K562 (cell line): ENCODE measurements around the gene GPR3. TPM values are rescaled to one million over a fixed set of nuclear protein-coding genes. Genes with fewer than 3 reads are reported as not detected.

ENCODE experiments used
- ATAC-seq: fragments of 200-7000 bp; cut with Tn5 transposase; 3 replicates; pipeline ENCODE4 v1.9.1; 2020; ENCODE audit warnings: moderate library complexity
- BruUV-seq: library from RNA; stranded (reverse); fragments of 400-500 nt; replicated peaks from 2 replicates; lab custom pipeline; 2021; lab: Mats Ljungman, UMichigan
- CTCF ChIA-PET: fragments of 300-600 bp; formaldehyde crosslinking; extraction: SDS; loops from one replicate; lab custom pipeline; 2021; ENCODE audit warnings: low intra/inter-chr PET ratio; lab: Yijun Ruan, JAX
- POLR2A ChIA-PET: fragments of 300-600, 350-650 bp; sonication (Branson Sonifier 250); formaldehyde crosslinking; extraction: SDS; loops from one replicate; lab custom pipeline; 2021; ENCODE audit warnings: antibody characterized with exemption, inconsistent platforms; lab: Yijun Ruan, JAX
- DNase-seq, 4 experiments: peaks; one replicate each; pipeline versions ENCODE4 v3.0.0 to v3.0.0-alpha.2; 2011 to 2018; ENCODE audit warnings: low spot score in 3 of 4, mixed read lengths in 3 of 4; ENCODE audit errors: extremely low read depth in 1 of 4
- FAIRE-seq: peaks from 2 replicates; lab custom pipeline; 2011; peaks lifted over from hg19 to GRCh38; lab: Jason Lieb, UNC
- H2AFZ ChIP-seq: 2 replicates; pipeline ENCODE4 v1.6.0; 2011; ENCODE audit warnings: low read depth, low read length, control low read depth, inconsistent platforms
- H3K27ac ChIP-seq: fragments of 200-600 bp; 3 replicates; pipeline ENCODE4 v1.8.0; 2011; ENCODE audit warnings: low read depth, mild to moderate bottlenecking, control low read depth, inconsistent platforms, low read length, moderate library complexity, mixed read lengths; ENCODE audit errors: extremely low read depth
- H3K27me3 ChIP-seq, 2 experiments: fragments of 300-600 bp in 1 of 2; 2 replicates in 1 of 2; 3 replicates in 1 of 2; pipeline versions ENCODE4 v1.6.0 to v1.8.0; 2011; ENCODE audit warnings: inconsistent platforms in 2 of 2, low read length in 2 of 2, mild to moderate bottlenecking in 1 of 2, mixed read lengths in 1 of 2, moderate library complexity in 1 of 2; ENCODE audit not compliant: control insufficient read depth in 2 of 2, insufficient read depth in 2 of 2
- H3K36me3 ChIP-seq: fragments of 300-600 bp; 3 replicates; pipeline ENCODE4 v1.8.0; 2011; ENCODE audit warnings: mild to moderate bottlenecking, low read length, inconsistent platforms; ENCODE audit not compliant: control insufficient read depth, insufficient read depth
- H3K4me1 ChIP-seq, 2 experiments: fragments of 200-600 bp in 1 of 2; replicated peaks in 1 of 2; 2 replicates in 1 of 2; 3 replicates in 1 of 2; pipeline versions ENCODE4 v1.5.1 to v1.8.0; 2011; ENCODE audit warnings: inconsistent platforms in 2 of 2, low read length in 2 of 2, mild to moderate bottlenecking in 1 of 2, mixed read lengths in 1 of 2, moderate library complexity in 1 of 2; ENCODE audit not compliant: control insufficient read depth in 2 of 2, insufficient read depth in 2 of 2
- H3K4me2 ChIP-seq: 2 replicates; pipeline ENCODE4 v1.6.1; 2011; ENCODE audit warnings: low read length, control low read depth, inconsistent platforms, mixed read lengths; ENCODE audit not compliant: insufficient read depth
- H3K4me3 ChIP-seq: fragments of 200-600 bp; sonication (generic), shearing (Covaris generic); 2 replicates; pipeline ENCODE4 v1.5.1; 2016; ENCODE audit warnings: control low read depth, inconsistent platforms
- H3K79me2 ChIP-seq: fragments of 200-600 bp; 3 replicates; pipeline ENCODE4 v1.8.0; 2011; ENCODE audit warnings: low read length, inconsistent platforms; ENCODE audit not compliant: control insufficient read depth, insufficient read depth
- H3K9ac ChIP-seq, 2 experiments: 2 replicates each; pipeline versions ENCODE4 v1.6.0 to v1.6.1; 2011; ENCODE audit warnings: low read depth in 2 of 2, low read length in 2 of 2, control low read depth in 1 of 2, inconsistent platforms in 1 of 2, mild to moderate bottlenecking in 1 of 2, mixed read lengths in 1 of 2; ENCODE audit not compliant: insufficient read depth in 1 of 2
- H3K9me1 ChIP-seq: one replicate; pipeline ENCODE4 v1.6.0; 2011; ENCODE audit warnings: inconsistent platforms, mild to moderate bottlenecking, low read length, moderate library complexity; ENCODE audit not compliant: control insufficient read depth, insufficient read depth
- H3K9me3 ChIP-seq: replicated peaks from 2 replicates; pipeline ENCODE4 v1.5.1; 2011; ENCODE audit warnings: low read depth, low read length, inconsistent platforms; ENCODE audit not compliant: control insufficient read depth, insufficient read depth
- H4K20me1 ChIP-seq: replicated peaks from 2 replicates; pipeline ENCODE4 v1.6.1; 2011; ENCODE audit warnings: low read length, inconsistent platforms, mixed read lengths; ENCODE audit not compliant: control insufficient read depth, insufficient read depth
- CREB1 ChIP-seq, 2 experiments: sonication (generic) in 1 of 2; formaldehyde crosslinking in 1 of 2; IDR thresholded peaks; 2 replicates each; pipeline versions ENCODE4 v1.6.1 to v1.8.0; 2012 to 2022; ENCODE audit warnings: inconsistent platforms in 1 of 2, mild to moderate bottlenecking in 1 of 2, missing genetic modification reagents in 1 of 2, moderate library complexity in 1 of 2
- HDAC6 ChIP-seq: IDR thresholded peaks from 2 replicates; pipeline ENCODE4 v1.6.1; 2012; ENCODE audit warnings: low read depth, mild to moderate bottlenecking, control low read depth, inconsistent platforms, low read length, moderate library complexity
- MLLT1 ChIP-seq, 2 experiments: fragments of 450-650 bp; IDR thresholded peaks; 2 replicates each; pipeline ENCODE4 v1.6.1; 2016
- POLR2AphosphoS5 ChIP-seq: IDR thresholded peaks from 2 replicates; pipeline ENCODE4 v1.6.1; 2011; ENCODE audit warnings: mild to moderate bottlenecking, low read depth, low read length, moderate library complexity; ENCODE audit not compliant: control insufficient read depth, insufficient read depth
- RB1 ChIP-seq: fragments of 450-650 bp; IDR thresholded peaks from 2 replicates; pipeline ENCODE4 v1.6.1; 2017; ENCODE audit warnings: low read depth, mild to moderate bottlenecking
- RBBP5 ChIP-seq: fragments of 200-600 bp; sonication (generic); IDR thresholded peaks from 2 replicates; pipeline ENCODE4 v1.6.1; 2012; ENCODE audit warnings: borderline replicate concordance, mild to moderate bottlenecking, low read length, control low read depth, inconsistent platforms; ENCODE audit not compliant: insufficient read depth, poor library complexity, severe bottlenecking
- RFX7 ChIP-seq: fragments of 250-450 bp; sonication (Bioruptor Pico); IDR thresholded peaks from 2 replicates; pipeline ENCODE4 v1.5.1; 2021; ENCODE audit warnings: mild to moderate bottlenecking
- ZBTB7A ChIP-seq: IDR thresholded peaks from 2 replicates; pipeline ENCODE4 v1.6.1; 2011; ENCODE audit warnings: low read depth, mild to moderate bottlenecking, low read length, moderate library complexity, borderline replicate concordance; ENCODE audit not compliant: control insufficient read depth
- ZKSCAN3 ChIP-seq: fragments of 250-450 bp; sonication (Bioruptor Pico); IDR thresholded peaks from 2 replicates; pipeline ENCODE4 v1.4.0; 2020
- ZNF124 ChIP-seq: sonication (generic); formaldehyde crosslinking; IDR thresholded peaks from 2 replicates; pipeline ENCODE4 v1.8.1; 2022; ENCODE audit warnings: missing genetic modification reagents
- ZNF253 ChIP-seq: fragments of 250-450 bp; sonication (Bioruptor Pico); conservative IDR thresholded peaks from 2 replicates; pipeline ENCODE4 v1.6.1; 2021; ENCODE audit warnings: mild to moderate bottlenecking
- ZNF584 ChIP-seq: fragments of 200-800 bp; sonication (Bioruptor generic); IDR thresholded peaks from 2 replicates; pipeline ENCODE4 v1.6.1; 2016; ENCODE audit warnings: low read depth, mild to moderate bottlenecking, missing genetic modification characterization, missing compliant biosample characterization
- ZNF589 ChIP-seq: fragments of 200-800 bp; sonication (Bioruptor generic); IDR thresholded peaks from 2 replicates; pipeline ENCODE4 v1.6.1; 2016; ENCODE audit warnings: low read depth, missing genetic modification characterization, missing compliant biosample characterization
- ZZZ3 ChIP-seq: fragments of 450-650 bp; IDR thresholded peaks from 2 replicates; pipeline ENCODE4 v1.6.1; 2016; ENCODE audit warnings: antibody characterized with exemption, mild to moderate bottlenecking, moderate library complexity
- WGBS: fragments of 100-300 bp; shearing (Covaris generic); methylation state at CpG from one replicate; pipeline ENCODE4 v1.1.6; 2016; ENCODE audit warnings: low coverage, mixed read lengths; ENCODE audit not compliant: insufficient coverage; ENCODE audit errors: missing lambda C conversion rate; 5-methylcytosine and 5-hydroxymethylcytosine counted together
- in situ Hi-C: fragments of 300-500 bp; cut with MboI; formaldehyde crosslinking; loops from 4 replicates; pipeline ENCODE4 v1.15.0; 2018; ENCODE audit warnings: inconsistent platforms, mixed read lengths
- intact Hi-C: fragments of 100-400 bp; cut with micrococcal nuclease; formaldehyde crosslinking; loops from 2 replicates; pipeline ENCODE4 v1.14.2; 2022
- polyA plus RNA-seq, 8 experiments: library from polyadenylated mRNA; depleted of rRNA in 4 of 8; stranded (reverse) in 5 of 8; unstranded in 3 of 8; fragments of >200 nt; fragmentation: Nextera tagmentation in 2 of 8; fragmentation: Illumina TruSeq in 1 of 8; extraction: Ambion mirVana in 2 of 8; extraction: Trizol in 1 of 8; gene quantifications; 2 replicates each; pipeline versions ENCODE4 v1.2.1 to v1.2.3, GENCODE V29; 2011 to 2014; ENCODE audit warnings: inconsistent platforms in 1 of 8, missing spikeins in 1 of 8
- total RNA-seq, 7 experiments: library from RNA; depleted of rRNA in 6 of 7; stranded (reverse); fragments of >200 nt in 6 of 7; fragmentation: Illumina TruSeq in 2 of 7; extraction: Trizol in 2 of 7; gene quantifications; 2 replicates each; pipeline versions ENCODE4 v1.2.1 to v1.2.3, GENCODE V29; 2011 to 2021; ENCODE audit warnings: low replicate concordance in 1 of 7
- TF ChIP-seq, protein P1 (sequence below): fragments of 250-450 bp; sonication (Bioruptor Pico); IDR thresholded peaks from 2 replicates; pipeline ENCODE4 v1.9.0; 2021; ENCODE audit warnings: mild to moderate bottlenecking, inconsistent platforms

The GPR3 gene
- total and polyA plus RNA-seq, 9 of the 15 experiments (the other 6 are each of a cell fraction or from before 2014, with no cell fraction given): 0.24 to 11.5 (median 3.7) TPM

- no peaks in the 10 kb centered on the region for H3K27me3 ChIP-seq
- H3K4me2 ChIP-seq: no peak overlapping the region
- intact Hi-C loops (no loop called here), in situ Hi-C loops (no loop called here)
- H3K4me1 ChIP-seq: peaks cover 0 to 28% of the 10 kb centered on the region in 2 experiments; a peak in 3 of 5 replicates
- H3K9me3 ChIP-seq: no peaks in the 10 kb centered on the region
- no peak overlapping the region for H3K4me3 ChIP-seq
- no TSS peak for BruUV-seq
- no peak overlapping the region for H3K27ac ChIP-seq
- ATAC-seq (no peak), FAIRE-seq (peak; percentile 49), DNase-seq (no peak)
- ChIA-PET POLR2A (interaction anchor here (0.5 to 2.8 kb wide), 7 partner anchors 10 to 248 kb away, joined by 3 to 23 read pairs (median 3); partner anchors contain the start of gene SYTL1), CTCF (interaction anchor here (0.8 kb wide), 1 partner anchor 206 kb away, joined by 3 read pairs; no protein-coding TSS in a partner anchor)
- H2AFZ ChIP-seq: no peak overlapping the region
- peak overlapping the region in 1 of 2 experiments; percentile 3; a peak in 1 of 4 replicates for H3K9ac ChIP-seq
- H3K36me3 ChIP-seq: peaks cover 15% of the 10 kb centered on the region; the same call in 2 of the 3 replicates
- H3K79me2 ChIP-seq: no peaks in the 10 kb centered on the region
- 43% methylated on average over 13 of the region's 13 CpGs for whole genome bisulfite sequencing
- H4K20me1 ChIP-seq: no peaks in the 10 kb centered on the region
- H3K9me1 ChIP-seq: no peaks in the 10 kb centered on the region
- TF ChIP-seq MLLT1 (IDR thresholded peaks at IDR 0.05) (no peak), CREB1 (IDR thresholded peaks at IDR 0.05) (no peak), CREB1 (CRISPR knock-in tag; IDR thresholded peaks at IDR 0.05) (no peak), ZZZ3 (no peak), HDAC6 (no peak), ZNF253 (CRISPR knock-in tag) (no peak), ZKSCAN3 (no peak), RBBP5 (no peak), ZNF584 (no peak), ZNF124 (CRISPR knock-in tag) (no peak), ZNF589 (CRISPR knock-in tag) (no peak), RB1 (no peak), ZBTB7A (0 out of 2 replicates have a peak, but pooled peaks have one; percentile 19), POLR2AphosphoS5 (peak; percentile 20; the same call in 1 of the 2 replicates), RFX7 (CRISPR knock-in tag) (no peak)
- TF ChIP-seq, protein P1, sequence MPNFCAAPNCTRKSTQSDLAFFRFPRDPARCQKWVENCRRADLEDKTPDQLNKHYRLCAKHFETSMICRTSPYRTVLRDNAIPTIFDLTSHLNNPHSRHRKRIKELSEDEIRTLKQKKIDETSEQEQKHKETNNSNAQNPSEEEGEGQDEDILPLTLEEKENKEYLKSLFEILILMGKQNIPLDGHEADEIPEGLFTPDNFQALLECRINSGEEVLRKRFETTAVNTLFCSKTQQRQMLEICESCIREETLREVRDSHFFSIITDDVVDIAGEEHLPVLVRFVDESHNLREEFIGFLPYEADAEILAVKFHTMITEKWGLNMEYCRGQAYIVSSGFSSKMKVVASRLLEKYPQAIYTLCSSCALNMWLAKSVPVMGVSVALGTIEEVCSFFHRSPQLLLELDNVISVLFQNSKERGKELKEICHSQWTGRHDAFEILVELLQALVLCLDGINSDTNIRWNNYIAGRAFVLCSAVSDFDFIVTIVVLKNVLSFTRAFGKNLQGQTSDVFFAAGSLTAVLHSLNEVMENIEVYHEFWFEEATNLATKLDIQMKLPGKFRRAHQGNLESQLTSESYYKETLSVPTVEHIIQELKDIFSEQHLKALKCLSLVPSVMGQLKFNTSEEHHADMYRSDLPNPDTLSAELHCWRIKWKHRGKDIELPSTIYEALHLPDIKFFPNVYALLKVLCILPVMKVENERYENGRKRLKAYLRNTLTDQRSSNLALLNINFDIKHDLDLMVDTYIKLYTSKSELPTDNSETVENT (CRISPR knock-in tag): no peak
Measured at GRCh38 chr1:27400082-27400962, 7.9 kb downstream of the GPR3 start.
